Body of pancreas (tissue), 4 donors: ENCODE data around the gene KPNA6. TPM values are rescaled to one million over a fixed set of nuclear protein-coding genes. Genes with fewer than 3 reads are reported as not detected.
A peak's percentile ranks its signal among the peaks of the same experiment; 100 is the strongest.
"Not testable (repeated sequence)": the region's sequence is repeated elsewhere in the genome, so short reads cannot be mapped to it uniquely, and the experiment has no call there.

Experiments used
- ATAC-seq: fragments of 150-250 bp; one replicate; pipeline ENCODE4 v1.9.1; 2016
- DNase-seq, 4 donors: peaks; one replicate each; pipeline ENCODE4 v3.0.0-alpha.2; 2019
- H3K27ac ChIP-seq, 4 donors: fragments of 200-600 bp; sonication (generic); 1 replicate in 3 of 4; 2 replicates in 1 of 4; pipeline versions ENCODE4 v1.5.1 to v1.6.1; 2016 to 2019; ENCODE audit warnings: mild to moderate bottlenecking in 1 of 4, mixed read lengths in 1 of 4, moderate library complexity in 1 of 4
- H3K27me3 ChIP-seq, 2 donors: fragments of 200-600 bp; sonication (generic); one replicate each; pipeline ENCODE4 v1.6.0; 2016; ENCODE audit warnings: mild to moderate bottlenecking in 1 of 2
- H3K36me3 ChIP-seq, 2 donors: fragments of 200-600 bp; sonication (generic); replicated peaks in 1 of 2; 2 replicates each; pipeline ENCODE4 v1.5.1; 2016; ENCODE audit warnings: low read depth in 2 of 2; ENCODE audit not compliant: insufficient read depth in 1 of 2
- H3K4me1 ChIP-seq: fragments of 200-600 bp; sonication (generic); one replicate; pipeline ENCODE4 v1.6.0; 2016
- H3K4me3 ChIP-seq, 2 donors: fragments of 200-600 bp; sonication (generic); 1 replicate in 1 of 2; 2 replicates in 1 of 2; pipeline ENCODE4 v1.5.1; 2016 to 2019
- H3K9me3 ChIP-seq, 3 donors: fragments of 200-600 bp; sonication (generic); 1 replicate in 2 of 3; 2 replicates in 1 of 3; pipeline ENCODE4 v1.5.1; 2016
- POLR2A ChIP-seq, 3 donors: fragments of 450-650 bp; IDR thresholded peaks; one replicate each; pipeline ENCODE4 v1.6.1; 2016; ENCODE audit warnings: antibody characterized with exemption in 3 of 3, mild to moderate bottlenecking in 2 of 3
- WGBS, 2 donors: methylation state at CpG; one replicate each; pipeline ENCODE4 v1.1.5; 2017; 5-methylcytosine and 5-hydroxymethylcytosine counted together
- intact Hi-C: fragments of 100-400 bp; cut with DNase I; formaldehyde crosslinking; loops from one replicate; pipeline ENCODE4 v1.15.1; 2023
- total RNA-seq, 2 donors: library from RNA; depleted of rRNA; stranded (reverse); fragments of >200 nt; gene quantifications; one replicate each; pipeline ENCODE4 v1.1.0, GENCODE V29; 2016
- TF ChIP-seq, protein P1 (sequence below), 7 experiments: fragments of 450-650 bp in 4 of 7; fragments of 200-600 bp in 3 of 7; sonication (generic) in 3 of 7; IDR thresholded peaks; one replicate each; pipeline ENCODE4 v1.5.1; 2016 to 2019; ENCODE audit warnings: antibody characterized with exemption in 7 of 7

The KPNA6 gene
- total RNA-seq, 2 donors from 2014 or later = 15.8 to 20.5 TPM

DNA sequence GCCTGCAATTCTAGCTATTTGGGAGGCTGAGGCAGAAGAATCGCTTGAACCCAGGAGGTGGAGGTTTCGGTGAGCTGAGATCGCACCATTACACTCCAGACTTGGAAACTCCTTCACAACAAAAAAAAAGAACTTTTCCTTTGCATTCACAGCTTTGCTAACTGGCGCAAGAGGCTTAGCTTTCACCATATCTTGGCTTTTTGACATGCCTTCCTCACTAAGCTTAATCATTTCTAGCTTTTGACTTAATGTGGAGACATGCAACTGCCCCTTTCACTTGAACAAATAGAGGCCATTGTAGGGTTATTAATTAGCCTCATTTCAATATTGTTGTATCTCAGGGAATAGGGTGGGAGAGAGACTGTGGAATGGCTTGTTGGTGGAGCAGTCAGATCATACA lies 8.7 kb downstream of the KPNA6 start:
- Histone ChIP-seq H3K4me1 (peaks cover 33% of the 10 kb centered on the region), H3K36me3 (no peaks in the 10 kb centered on the region), H3K4me3 (no peak overlapping the region), H3K27me3 (no peaks in the 10 kb centered on the region), H3K9me3 (no peaks in the 10 kb centered on the region), H3K27ac (peak overlapping the region in 2 of 4 donors; percentile 46 to 70)
- no peak for TF ChIP-seq POLR2A (IDR thresholded peaks at IDR 0.05)
- 79 to 90% methylated on average over 4 of the region's 4 CpGs for WGBS, 2 donors
- intact Hi-C loops = no loop called here
- ATAC-seq = no peak
- DNase-seq = no peak

DNA sequence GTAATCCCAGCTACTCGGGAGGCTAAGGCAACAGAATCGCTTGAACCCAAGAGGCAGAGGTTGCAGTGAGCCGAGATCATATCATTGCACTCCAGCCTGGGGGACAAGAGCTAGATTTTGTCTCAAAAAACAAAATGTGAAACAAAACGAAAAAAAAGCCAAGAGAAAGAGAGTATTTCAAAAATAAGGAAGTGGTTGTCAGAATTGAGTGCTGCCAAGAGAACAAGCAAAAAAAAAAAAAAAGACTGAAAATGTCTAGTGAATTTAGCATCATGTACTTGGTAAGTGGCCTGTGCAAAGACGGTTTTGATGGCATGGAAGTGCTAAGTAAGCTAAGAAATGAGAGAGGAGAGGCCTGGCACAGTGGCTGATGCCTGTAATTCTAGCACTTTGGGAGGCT lies 14.3 kb downstream of the KPNA6 start:
- no peak overlapping the region for H3K27ac ChIP-seq
- no peaks in the 10 kb centered on the region for H3K36me3 ChIP-seq
- intact Hi-C loops = no loop called here
- 60 to 70% methylated on average over 5 of the region's 5 CpGs for WGBS, 2 donors
- no peaks in the 10 kb centered on the region for H3K27me3 ChIP-seq
- no peak overlapping the region for H3K4me3 ChIP-seq
- DNase-seq (no peak), ATAC-seq (no peak)
- H3K9me3 ChIP-seq = no peaks in the 10 kb centered on the region
- H3K4me1 ChIP-seq = peaks cover 15% of the 10 kb centered on the region
- TF ChIP-seq, protein P1, sequence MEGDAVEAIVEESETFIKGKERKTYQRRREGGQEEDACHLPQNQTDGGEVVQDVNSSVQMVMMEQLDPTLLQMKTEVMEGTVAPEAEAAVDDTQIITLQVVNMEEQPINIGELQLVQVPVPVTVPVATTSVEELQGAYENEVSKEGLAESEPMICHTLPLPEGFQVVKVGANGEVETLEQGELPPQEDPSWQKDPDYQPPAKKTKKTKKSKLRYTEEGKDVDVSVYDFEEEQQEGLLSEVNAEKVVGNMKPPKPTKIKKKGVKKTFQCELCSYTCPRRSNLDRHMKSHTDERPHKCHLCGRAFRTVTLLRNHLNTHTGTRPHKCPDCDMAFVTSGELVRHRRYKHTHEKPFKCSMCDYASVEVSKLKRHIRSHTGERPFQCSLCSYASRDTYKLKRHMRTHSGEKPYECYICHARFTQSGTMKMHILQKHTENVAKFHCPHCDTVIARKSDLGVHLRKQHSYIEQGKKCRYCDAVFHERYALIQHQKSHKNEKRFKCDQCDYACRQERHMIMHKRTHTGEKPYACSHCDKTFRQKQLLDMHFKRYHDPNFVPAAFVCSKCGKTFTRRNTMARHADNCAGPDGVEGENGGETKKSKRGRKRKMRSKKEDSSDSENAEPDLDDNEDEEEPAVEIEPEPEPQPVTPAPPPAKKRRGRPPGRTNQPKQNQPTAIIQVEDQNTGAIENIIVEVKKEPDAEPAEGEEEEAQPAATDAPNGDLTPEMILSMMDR (IDR thresholded peaks at IDR 0.05) = no peak
- TF ChIP-seq POLR2A (IDR thresholded peaks at IDR 0.05) = no peak

DNA sequence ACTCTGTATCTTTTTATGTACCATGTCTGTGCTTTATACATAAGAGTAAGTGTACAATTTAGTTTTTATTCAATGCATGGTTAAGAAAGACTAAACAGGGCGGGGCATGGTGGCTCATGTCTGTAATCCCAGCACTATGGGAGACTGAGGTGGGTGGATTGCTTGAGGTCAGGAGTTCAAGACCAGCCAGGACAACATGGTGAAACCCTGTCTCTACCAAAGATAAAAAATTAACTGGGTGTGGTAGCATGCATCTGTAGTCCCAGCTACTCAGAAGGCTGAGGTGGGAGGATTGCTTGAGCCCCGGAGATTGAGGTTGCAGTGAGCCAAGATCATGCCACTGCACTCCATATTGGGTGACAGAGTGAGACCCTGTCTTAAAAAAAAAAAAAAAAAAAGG lies 15.5 kb downstream of the KPNA6 start:
- intact Hi-C loops, ATAC-seq, H3K9me3 ChIP-seq, H3K36me3 ChIP-seq, DNase-seq, H3K4me3 ChIP-seq, H3K27me3 ChIP-seq, H3K27ac ChIP-seq: not testable (repeated sequence)
- WGBS, 2 donors = 85 to 95% methylated on average over 2 of the region's 2 CpGs
- peaks cover 15% of the 10 kb centered on the region for H3K4me1 ChIP-seq

DNA sequence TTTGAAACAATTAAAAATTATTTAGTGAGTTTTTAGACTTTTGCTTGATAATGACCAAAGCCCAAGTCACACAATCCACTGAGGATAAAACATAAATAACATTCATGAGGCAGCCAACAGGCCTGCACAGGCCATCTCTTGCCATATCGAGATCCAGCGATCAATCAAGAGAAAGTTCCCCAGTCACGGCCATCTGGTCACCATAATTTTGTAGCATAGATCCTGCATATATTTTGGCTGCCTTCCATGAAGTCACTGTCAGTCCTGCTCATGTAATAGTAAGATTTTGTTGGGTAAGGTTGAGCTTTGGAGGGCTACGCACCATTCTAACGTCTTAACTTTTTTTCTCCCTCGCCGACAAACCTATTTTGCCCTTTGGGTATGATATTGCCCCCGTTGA lies 17.5 kb downstream of the KPNA6 start:
- peaks cover 15% of the 10 kb centered on the region for H3K4me1 ChIP-seq
- no peaks in the 10 kb centered on the region for H3K27me3 ChIP-seq
- ATAC-seq = no peak
- H3K4me3 ChIP-seq = no peak overlapping the region
- H3K36me3 ChIP-seq = no peaks in the 10 kb centered on the region
- TF ChIP-seq, protein P1 (IDR thresholded peaks at IDR 0.05) = no peak
- TF ChIP-seq POLR2A (IDR thresholded peaks at IDR 0.05) = no peak
- H3K27ac ChIP-seq = no peak overlapping the region
- 86 to 87% methylated on average over 8 of the region's 8 CpGs for WGBS, 2 donors
- H3K9me3 ChIP-seq = no peaks in the 10 kb centered on the region
- DNase-seq = no peak
- intact Hi-C loops = no loop called here

DNA sequence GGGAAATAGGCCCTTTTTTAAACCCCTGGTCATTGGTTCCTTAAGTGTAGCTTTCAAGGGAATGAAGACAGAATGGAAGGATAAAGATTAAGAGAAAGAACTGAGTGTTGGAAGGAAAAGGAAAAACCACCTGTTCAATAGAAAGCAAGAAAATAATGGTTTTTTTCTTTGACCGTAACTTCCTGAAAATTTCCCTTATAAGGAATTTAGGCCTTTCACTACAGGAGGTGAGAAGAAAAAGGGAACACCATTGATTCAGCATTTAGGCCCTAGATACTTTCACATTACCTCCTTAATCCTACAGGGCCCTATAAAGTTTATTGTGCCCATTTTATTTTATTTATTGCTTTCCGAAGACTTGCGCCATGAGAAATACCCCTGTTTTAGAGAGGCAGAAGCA lies 18.9 kb downstream of the KPNA6 start:
- H3K36me3 ChIP-seq = no peaks in the 10 kb centered on the region
- no peaks in the 10 kb centered on the region for H3K27me3 ChIP-seq
- intact Hi-C loops = no loop called here
- no peak for ATAC-seq
- H3K4me1 ChIP-seq = peaks cover 4% of the 10 kb centered on the region
- H3K9me3 ChIP-seq = no peaks in the 10 kb centered on the region
- no peak overlapping the region for H3K27ac ChIP-seq
- no peak for TF ChIP-seq POLR2A (IDR thresholded peaks at IDR 0.05)
- TF ChIP-seq, protein P1 (IDR thresholded peaks at IDR 0.05) = no peak
- WGBS, 2 donors = 94 to 98% methylated on average over 3 of the region's 3 CpGs
- no peak overlapping the region for H3K4me3 ChIP-seq
- no peak for DNase-seq

DNA sequence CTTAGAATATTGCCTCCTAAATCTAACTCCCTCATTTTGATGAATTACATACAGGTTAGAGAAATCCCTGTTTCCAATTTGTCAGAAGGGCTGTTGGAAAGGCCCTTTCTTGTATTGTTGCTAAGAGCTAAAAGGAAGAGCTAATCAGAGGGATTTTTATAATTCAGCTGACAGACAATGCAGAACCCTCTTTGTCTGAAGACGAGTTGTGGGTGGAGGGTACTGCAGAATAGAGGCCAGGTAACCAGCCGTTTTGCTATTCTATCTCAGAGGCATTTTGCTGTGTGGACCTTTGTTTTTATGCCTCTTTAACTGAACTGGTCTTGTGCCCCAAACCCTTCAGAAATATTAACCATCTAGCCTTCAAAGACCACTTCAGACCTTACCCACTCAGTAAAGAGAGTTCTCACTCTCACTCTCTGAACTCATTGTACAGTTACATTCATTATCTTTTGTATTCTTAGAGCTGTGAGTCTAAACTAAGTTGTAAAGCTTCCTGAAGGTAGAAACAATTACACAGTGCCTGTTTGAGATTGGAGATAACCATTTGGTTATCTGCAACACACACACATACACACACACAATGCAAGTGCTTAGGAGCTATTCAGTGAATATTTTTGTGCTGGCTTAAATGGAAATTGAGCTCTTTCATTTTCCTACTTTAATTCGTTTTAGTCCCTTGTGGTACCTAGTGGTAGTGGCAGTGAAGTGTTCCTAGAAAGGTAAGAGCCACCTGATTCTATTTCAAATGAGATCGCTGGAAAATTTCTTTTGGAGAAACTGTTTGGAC lies 19.7 kb downstream of the KPNA6 start:
- Histone ChIP-seq H3K36me3 (no peaks in the 10 kb centered on the region), H3K4me3 (no peak overlapping the region), H3K9me3 (no peaks in the 10 kb centered on the region), H3K4me1 (peaks cover 4% of the 10 kb centered on the region), H3K27me3 (no peaks in the 10 kb centered on the region), H3K27ac (no peak overlapping the region)
- TF ChIP-seq POLR2A (IDR thresholded peaks at IDR 0.05) = no peak
- TF ChIP-seq, protein P1 (IDR thresholded peaks at IDR 0.05) = peak in 1 of 7 experiments; percentile 3
- WGBS, 2 donors = 75 to 80% methylated on average over 4 of the region's 4 CpGs
- intact Hi-C loops = no loop called here
- ATAC-seq (no peak), DNase-seq (no peak)
